HG02870 (cell line): Measurements from ENCODE around the gene RPS10.
A peak's percentile ranks its signal among the peaks of the same experiment; 100 is the strongest.
"Not testable (repeated sequence)": the region's sequence is repeated elsewhere in the genome, so short reads cannot be mapped to it uniquely, and the experiment has no call there.

Experiments used
- ATAC-seq: cut with Tn5 transposase; IDR thresholded peaks from one replicate; pipeline ENCODE4 v1.9.1; 2021; ENCODE audit warnings: mild to moderate bottlenecking, moderate library complexity; ENCODE audit not compliant: unreplicated experiment

RPS10 gene

GRCh38 chr6:34393191-34393965, 32.5 kb downstream of the RPS10 start:
- ATAC-seq = no peak

- peak; percentile 82 for ATAC-seq
Observed at GRCh38 chr6:34392497-34393190, 33.2 kb downstream of the RPS10 start, which contains the start of gene NUDT3. TSS of gene NUDT3 (minus strand) at chr6:34392669. CDS start at chr6:34392362, 307 bp downstream.

GRCh38 chr6:34391786-34392496, 33.9 kb downstream of the RPS10 start:
- ATAC-seq = peak; percentile 15

GRCh38 chr6:34391473-34391785, 34.4 kb downstream of the RPS10 start:
- no peak for ATAC-seq

GRCh38 chr6:34390531-34391472, 35.1 kb downstream of the RPS10 start:
- no peak for ATAC-seq

GRCh38 chr6:34389034-34389433, 36.8 kb downstream of the RPS10 start:
- ATAC-seq = no peak

- no peak for ATAC-seq
Observed at GRCh38 chr6:34388421-34388820, 37.4 kb downstream of the RPS10 start.

- ATAC-seq = no peak
Observed at GRCh38 chr6:34386316-34387137, 39.3 kb downstream of the RPS10 start.

GRCh38 chr6:34385793-34386195, 40.1 kb downstream of the RPS10 start:
- ATAC-seq = no peak

- no peak for ATAC-seq
Observed at GRCh38 chr6:34384321-34385153, 41.3 kb downstream of the RPS10 start.

GRCh38 chr6:34383656-34384320, 42.1 kb downstream of the RPS10 start:
- no peak for ATAC-seq

- no peak for ATAC-seq
Observed at GRCh38 chr6:34383161-34383631, 42.7 kb downstream of the RPS10 start.

GRCh38 chr6:34381081-34381480, 44.8 kb downstream of the RPS10 start:
- no peak for ATAC-seq

GRCh38 chr6:34378470-34378869, 47.4 kb downstream of the RPS10 start:
- ATAC-seq = no peak

- no peak for ATAC-seq
Observed at GRCh38 chr6:34377984-34378383, 47.9 kb downstream of the RPS10 start.

GRCh38 chr6:34377571-34377970, 48.3 kb downstream of the RPS10 start:
- not testable (repeated sequence) for ATAC-seq

GRCh38 chr6:34375833-34376232, 50.0 kb downstream of the RPS10 start:
- no peak for ATAC-seq

- ATAC-seq = no peak
Observed at GRCh38 chr6:34374508-34374907, 51.4 kb downstream of the RPS10 start.
